Activated CD4-positive, alpha-beta T cell treated with anti-CD3 and anti-CD28 coated beads for 24 hours (primary cell): Measurements from ENCODE around the gene FGFR3.
"Not testable (repeated sequence)": the region's sequence is repeated elsewhere in the genome, so short reads cannot be mapped to it uniquely, and the experiment has no call there.

ENCODE experiments used
- DNase-seq, 2 donors: peaks; one replicate each; pipeline ENCODE4 v3.0.0-alpha.2; 2020; ENCODE audit warnings: low read depth in 2 of 2

The FGFR3 gene

DNA sequence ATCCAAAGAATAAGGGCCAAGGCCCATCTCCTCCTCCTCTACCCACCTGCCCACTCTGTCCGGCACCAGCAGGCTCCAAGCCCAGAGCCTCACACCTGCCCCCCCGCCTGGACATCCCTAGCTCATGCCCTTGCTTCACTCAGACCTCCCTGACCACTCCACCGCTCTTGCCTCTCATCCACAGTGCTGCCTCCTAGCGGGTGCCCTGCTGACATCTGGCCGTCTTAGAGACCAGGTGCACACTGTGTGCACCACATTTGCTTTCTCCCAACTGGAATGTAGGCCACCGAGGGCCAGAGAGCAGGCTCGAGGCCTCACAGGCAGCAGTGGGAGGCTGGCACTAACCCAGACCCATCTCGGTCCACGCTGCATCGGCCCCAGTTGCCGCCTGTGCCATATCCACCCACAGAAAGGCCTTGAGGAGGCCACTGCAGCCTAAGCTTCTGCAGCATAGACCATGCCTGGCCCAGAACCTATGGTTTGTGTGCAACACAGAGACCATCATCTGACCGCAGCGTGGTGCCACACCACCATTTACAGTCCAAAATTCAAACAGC, 49.3 kb downstream of the FGFR3 start:
- no peak for DNase-seq

- no peak for DNase-seq
These were observed 49.9 kb downstream of the FGFR3 start for GRCh38 chr4:1842993-1843448.

DNA sequence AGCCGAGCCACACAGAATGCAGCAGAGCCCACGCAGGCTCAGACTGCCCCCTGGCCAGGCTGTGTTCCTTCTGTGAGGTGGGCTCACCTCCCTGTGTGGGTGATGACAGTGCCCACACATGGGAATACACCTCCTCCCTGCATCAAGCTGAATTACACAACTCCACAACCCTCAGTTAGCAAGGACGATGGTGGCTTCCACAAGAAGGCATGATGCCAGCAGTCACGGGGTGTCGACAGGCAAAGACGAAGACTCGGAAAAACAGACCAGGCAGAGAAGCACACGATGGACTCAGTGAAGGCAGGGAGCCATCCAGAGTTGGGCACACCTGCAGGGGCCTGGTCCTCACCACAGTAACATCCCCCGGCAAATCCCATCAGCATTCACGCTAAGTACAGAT, 50.8 kb downstream of the FGFR3 start:
- no peak for DNase-seq

- DNase-seq = not testable (repeated sequence)
These were observed 51.5 kb downstream of the FGFR3 start for GRCh38 chr4:1844618-1845017.

DNA sequence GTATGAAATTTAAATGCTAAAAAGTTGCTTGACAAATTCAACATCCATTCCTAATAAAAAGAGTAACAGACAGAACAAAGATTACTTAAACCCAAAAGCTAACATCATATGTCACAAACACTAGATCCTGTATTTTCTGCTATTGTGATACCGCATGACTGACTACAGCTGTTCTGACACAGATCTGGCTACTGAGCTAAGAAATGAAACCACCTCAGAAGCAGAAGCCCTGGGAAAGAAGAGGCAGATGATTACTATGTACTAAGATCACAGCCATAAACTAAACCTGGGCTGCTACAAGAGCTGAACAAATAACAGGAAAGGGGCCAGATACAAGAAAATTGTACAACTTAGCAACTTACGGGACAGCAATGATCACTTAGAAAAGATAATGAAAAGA, 53.5 kb downstream of the FGFR3 start:
- DNase-seq = no peak

DNA sequence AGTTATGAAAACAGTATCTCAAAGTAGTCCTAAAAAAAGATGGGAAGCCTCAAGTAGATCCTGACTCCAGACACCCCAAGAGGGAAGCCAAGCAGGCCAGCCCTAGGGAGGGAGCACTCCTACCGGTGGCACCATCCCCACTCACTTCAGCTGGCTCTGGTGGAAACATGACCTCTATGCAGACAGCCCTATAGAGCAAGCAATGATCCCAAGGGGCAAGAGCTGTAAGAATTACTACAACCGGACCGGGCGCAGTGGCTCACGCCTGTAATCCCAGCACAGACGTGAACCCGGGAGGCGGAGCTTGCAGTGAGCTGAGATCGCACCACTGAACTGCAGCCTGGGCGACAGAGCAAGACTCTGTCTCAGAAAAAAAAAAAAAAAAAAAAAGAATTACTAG, 57.2 kb downstream of the FGFR3 start:
- DNase-seq = no peak

GRCh38 chr4:1851160-1851559, 58.1 kb downstream of the FGFR3 start:
- no peak for DNase-seq

GRCh38 chr4:1851575-1852410, 58.7 kb downstream of the FGFR3 start:
- DNase-seq = no peak

GRCh38 chr4:1852904-1853623, 60.0 kb downstream of the FGFR3 start:
- DNase-seq = no peak

DNA sequence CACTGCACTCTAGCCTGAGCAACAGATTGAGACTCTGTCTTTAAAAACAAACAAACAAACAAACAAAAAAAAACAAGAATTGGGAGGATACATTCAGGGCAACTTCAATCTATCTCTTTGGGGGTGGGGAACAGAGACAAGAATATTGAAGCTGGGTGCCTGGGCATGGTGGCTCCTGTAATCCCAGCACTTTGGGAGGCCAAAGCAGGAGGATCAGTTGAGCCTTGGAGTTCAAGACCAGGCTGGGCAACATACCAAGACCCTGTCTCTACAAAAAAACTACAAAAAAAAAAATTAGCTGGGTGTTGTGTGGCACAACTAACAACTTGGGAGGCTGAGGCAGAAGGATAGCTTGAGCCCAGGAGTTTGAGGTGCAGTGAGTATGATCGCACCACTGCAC, 61.7 kb downstream of the FGFR3 start:
- DNase-seq = no peak

- no peak for DNase-seq
These were observed 62.4 kb downstream of the FGFR3 start for GRCh38 chr4:1855333-1856070.

DNA sequence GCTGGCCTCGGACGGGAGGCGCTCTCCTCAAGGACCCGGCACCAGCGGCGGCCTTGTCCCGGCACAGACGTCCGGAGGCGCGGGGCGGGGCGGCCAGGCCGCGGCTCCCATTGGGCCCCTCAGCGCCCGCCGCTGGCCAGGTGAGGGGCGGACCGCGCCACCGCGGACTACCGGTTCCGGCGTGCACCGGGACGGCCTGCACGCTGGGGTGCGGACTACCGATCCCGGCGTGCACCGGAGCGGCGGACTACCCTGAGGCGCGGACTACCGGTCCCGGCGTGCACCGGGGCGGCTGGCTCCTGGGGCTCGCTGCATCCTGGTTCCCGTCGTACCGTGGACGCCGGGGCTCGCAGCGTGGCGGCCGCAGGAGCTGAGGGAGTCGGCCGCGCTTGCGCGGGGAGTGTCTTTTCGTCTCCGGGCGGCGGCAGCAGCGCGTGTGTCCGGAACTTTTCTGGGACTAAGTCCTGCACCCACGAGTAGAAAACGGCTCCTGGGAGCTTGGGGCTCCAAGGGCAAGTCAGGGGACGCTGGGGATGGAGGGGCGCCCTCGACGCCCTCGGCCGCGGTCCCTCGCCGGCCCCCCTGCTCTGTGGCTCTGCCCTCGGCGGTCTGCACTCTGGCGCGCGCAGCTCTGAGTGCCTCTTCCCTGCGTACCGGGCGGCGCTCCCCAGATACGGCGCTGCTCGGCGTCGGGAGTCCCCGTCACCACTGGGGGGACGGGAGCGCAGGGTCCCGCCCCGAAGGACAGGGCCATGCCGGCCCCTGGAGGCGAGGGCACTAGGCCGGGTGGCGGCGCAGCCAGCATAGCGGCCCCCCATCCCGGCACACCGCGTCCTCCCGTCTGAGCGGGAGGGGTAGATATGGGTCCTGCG, 63.2 kb downstream of the FGFR3 start, which contains the start of gene LETM1:
TSS of gene LETM1 (minus strand) at position 86 of the 872 bp plus-strand sequence. CDS start 206 bp downstream, outside the sequence.
- DNase-seq = peak; percentile 85 to 88

DNA sequence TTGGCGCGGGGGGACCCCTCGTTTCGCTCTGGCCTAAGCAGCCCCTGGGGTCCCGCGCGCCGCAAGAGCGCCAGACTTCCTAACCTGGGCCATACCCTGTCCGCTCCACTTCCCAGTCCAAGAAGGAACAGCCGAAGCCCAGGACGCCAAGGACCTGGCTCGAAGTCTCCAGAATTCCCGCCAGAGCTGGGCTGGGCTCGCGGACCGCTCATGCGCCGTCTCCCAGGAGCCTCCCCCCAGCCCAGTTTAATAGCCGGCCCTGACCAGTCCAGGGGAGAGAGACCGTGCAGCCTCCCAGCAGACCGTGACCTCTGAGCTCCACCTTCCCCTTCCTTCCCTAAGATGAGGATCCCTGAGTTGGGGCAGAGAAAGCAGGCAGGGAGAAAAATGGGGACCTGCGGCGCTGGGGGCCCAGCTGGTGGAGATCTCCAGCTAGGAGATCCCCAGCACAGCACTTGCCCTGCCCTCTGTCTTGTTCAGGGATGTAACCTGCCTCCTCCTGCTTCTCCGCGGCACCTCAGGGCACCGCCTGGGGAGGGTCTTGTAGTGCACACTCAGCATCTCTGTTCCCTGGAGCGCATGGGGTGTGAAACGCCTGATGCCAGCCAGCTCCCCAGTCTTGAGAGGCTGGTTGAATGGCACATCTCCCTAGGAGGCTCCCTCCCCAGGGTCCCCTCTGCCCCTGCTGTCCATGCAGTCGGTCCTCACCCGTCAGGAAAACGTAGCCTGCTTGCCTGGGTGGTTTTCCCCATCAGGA, 64.0 kb downstream of the FGFR3 start:
- no peak for DNase-seq

DNA sequence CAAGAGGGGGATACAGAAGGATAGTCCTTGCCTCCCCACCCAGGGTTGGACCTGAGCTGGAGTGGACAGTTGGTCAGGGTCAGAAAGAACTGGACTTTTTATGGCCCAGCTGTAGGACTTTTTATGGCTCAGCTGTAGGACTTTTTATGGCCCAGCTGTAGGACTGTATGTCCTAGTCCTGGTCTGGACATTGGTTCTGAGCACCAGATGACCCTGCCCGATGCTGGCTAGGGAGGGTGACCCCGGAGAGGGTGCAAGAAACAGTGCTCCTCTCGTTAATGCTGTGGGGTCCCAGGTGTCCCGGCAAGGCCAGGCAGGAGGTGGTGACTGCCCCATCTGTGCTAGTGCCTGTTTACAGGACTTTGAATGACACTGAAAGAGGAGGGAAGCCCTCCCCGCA, 64.8 kb downstream of the FGFR3 start:
- DNase-seq = no peak
